Measurements from ENCODE around the gene CRABP2. TPM values are rescaled to one million over a fixed set of nuclear protein-coding genes. Genes with fewer than 3 reads are reported as not detected.

CRABP2 gene
- total and polyA plus RNA-seq, 2 of the 4 experiments (the other 2 are of a cell fraction), result 6.3 to 15.7 TPM

DNA sequence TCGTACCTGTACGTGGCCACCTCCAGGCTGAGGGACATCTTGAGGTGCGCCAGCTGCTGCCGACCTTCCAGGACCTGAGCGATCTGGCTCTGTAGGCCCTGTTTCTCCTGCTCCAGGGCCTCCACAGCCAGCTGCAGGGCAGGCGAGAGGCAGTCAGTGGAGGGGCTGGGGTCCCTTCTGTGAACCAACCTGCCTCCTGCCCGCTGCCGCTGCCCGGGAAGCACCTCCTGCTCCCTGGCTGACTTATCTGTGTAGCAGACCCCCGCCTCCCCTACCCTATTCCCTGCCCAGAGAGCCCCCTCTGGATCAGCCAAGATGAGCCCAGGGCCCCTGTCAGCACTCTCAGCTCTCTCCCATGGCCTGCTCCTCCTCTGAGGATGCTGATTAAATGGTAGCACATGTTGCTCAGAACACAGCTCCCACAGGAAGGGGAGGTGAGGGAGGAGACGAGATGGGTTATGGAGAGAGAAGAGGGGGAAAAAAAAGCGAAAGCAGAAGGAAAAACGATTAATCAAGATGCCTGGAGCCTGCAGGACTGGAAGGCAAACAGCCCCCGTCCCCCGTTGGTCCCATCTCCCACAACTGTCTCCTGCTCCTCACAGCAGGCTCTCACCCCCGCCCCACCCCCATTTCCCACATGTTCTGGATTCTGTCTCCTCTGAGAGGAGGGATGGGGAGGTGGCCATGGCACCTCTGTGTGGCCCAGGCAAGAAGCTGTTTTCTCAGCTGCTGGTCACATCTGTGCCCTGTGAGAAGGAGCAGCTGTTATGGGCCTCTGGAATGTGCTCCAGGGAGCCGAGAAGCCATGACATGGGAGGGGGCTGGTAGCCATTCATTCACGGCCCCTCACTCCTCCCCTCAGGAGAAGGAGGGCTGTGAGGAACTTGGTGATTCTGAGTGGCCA, 29.9 kb downstream of the CRABP2 start (continued):
- TF ChIP-seq, protein P1, sequence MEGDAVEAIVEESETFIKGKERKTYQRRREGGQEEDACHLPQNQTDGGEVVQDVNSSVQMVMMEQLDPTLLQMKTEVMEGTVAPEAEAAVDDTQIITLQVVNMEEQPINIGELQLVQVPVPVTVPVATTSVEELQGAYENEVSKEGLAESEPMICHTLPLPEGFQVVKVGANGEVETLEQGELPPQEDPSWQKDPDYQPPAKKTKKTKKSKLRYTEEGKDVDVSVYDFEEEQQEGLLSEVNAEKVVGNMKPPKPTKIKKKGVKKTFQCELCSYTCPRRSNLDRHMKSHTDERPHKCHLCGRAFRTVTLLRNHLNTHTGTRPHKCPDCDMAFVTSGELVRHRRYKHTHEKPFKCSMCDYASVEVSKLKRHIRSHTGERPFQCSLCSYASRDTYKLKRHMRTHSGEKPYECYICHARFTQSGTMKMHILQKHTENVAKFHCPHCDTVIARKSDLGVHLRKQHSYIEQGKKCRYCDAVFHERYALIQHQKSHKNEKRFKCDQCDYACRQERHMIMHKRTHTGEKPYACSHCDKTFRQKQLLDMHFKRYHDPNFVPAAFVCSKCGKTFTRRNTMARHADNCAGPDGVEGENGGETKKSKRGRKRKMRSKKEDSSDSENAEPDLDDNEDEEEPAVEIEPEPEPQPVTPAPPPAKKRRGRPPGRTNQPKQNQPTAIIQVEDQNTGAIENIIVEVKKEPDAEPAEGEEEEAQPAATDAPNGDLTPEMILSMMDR (conservative IDR thresholded peaks at IDR 0.05; ENCODE audit: low read depth, low read length), result no peak
